Body of pancreas (tissue), 4 donors: Measurements from ENCODE around the gene CTNND2. TPM values are rescaled to one million over a fixed set of nuclear protein-coding genes. Genes with fewer than 3 reads are reported as not detected.
"Not testable (repeated sequence)": the region's sequence is repeated elsewhere in the genome, so short reads cannot be mapped to it uniquely, and the experiment has no call there.

ENCODE experiments used
- ATAC-seq: fragments of 150-250 bp; one replicate; pipeline ENCODE4 v1.9.1; 2016
- DNase-seq, 4 donors: peaks; one replicate each; pipeline ENCODE4 v3.0.0-alpha.2; 2019
- H3K27ac ChIP-seq, 4 donors: fragments of 200-600 bp; sonication (generic); 1 replicate in 3 of 4; 2 replicates in 1 of 4; pipeline versions ENCODE4 v1.5.1 to v1.6.1; 2016 to 2019; ENCODE audit warnings: mild to moderate bottlenecking in 1 of 4, mixed read lengths in 1 of 4, moderate library complexity in 1 of 4
- H3K27me3 ChIP-seq, 2 donors: fragments of 200-600 bp; sonication (generic); one replicate each; pipeline ENCODE4 v1.6.0; 2016; ENCODE audit warnings: mild to moderate bottlenecking in 1 of 2
- H3K36me3 ChIP-seq, 2 donors: fragments of 200-600 bp; sonication (generic); replicated peaks in 1 of 2; 2 replicates each; pipeline ENCODE4 v1.5.1; 2016; ENCODE audit warnings: low read depth in 2 of 2; ENCODE audit not compliant: insufficient read depth in 1 of 2
- H3K4me1 ChIP-seq: fragments of 200-600 bp; sonication (generic); one replicate; pipeline ENCODE4 v1.6.0; 2016
- H3K4me3 ChIP-seq, 2 donors: fragments of 200-600 bp; sonication (generic); 1 replicate in 1 of 2; 2 replicates in 1 of 2; pipeline ENCODE4 v1.5.1; 2016 to 2019
- H3K9me3 ChIP-seq, 3 donors: fragments of 200-600 bp; sonication (generic); 1 replicate in 2 of 3; 2 replicates in 1 of 3; pipeline ENCODE4 v1.5.1; 2016
- POLR2A ChIP-seq, 3 donors: fragments of 450-650 bp; IDR thresholded peaks; one replicate each; pipeline ENCODE4 v1.6.1; 2016; ENCODE audit warnings: antibody characterized with exemption in 3 of 3, mild to moderate bottlenecking in 2 of 3
- WGBS, 2 donors: methylation state at CpG; one replicate each; pipeline ENCODE4 v1.1.5; 2017; 5-methylcytosine and 5-hydroxymethylcytosine counted together
- intact Hi-C: fragments of 100-400 bp; cut with DNase I; formaldehyde crosslinking; loops from one replicate; pipeline ENCODE4 v1.15.1; 2023
- total RNA-seq, 2 donors: library from RNA; depleted of rRNA; stranded (reverse); fragments of >200 nt; gene quantifications; one replicate each; pipeline ENCODE4 v1.1.0, GENCODE V29; 2016
- TF ChIP-seq, protein P1 (sequence below), 7 experiments: fragments of 450-650 bp in 4 of 7; fragments of 200-600 bp in 3 of 7; sonication (generic) in 3 of 7; IDR thresholded peaks; one replicate each; pipeline ENCODE4 v1.5.1; 2016 to 2019; ENCODE audit warnings: antibody characterized with exemption in 7 of 7

Gene CTNND2
- total RNA-seq, 2 donors from 2014 or later = 21.0 to 82.4 TPM

DNA sequence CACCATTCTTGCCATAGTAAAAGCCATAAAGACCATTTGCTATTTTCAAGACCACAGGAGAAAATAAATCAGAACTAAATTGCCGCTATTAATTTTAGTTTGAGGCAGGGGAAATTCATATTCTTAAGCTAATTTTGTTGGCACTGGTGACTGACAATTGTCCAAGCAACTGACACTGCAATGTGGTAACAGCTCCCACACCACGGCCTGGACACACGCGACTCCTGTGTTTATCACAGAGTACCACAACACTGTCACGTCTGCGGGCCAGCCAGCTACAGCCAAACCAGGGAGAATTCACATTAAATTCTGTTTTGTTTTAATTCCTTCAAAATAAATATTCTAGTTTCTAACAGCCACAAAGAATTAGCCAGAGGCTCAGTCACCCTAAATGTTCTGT, 481.9 kb downstream of the CTNND2 start:
- no peaks in the 10 kb centered on the region for H3K27me3 ChIP-seq
- intact Hi-C loops = no loop called here

DNA sequence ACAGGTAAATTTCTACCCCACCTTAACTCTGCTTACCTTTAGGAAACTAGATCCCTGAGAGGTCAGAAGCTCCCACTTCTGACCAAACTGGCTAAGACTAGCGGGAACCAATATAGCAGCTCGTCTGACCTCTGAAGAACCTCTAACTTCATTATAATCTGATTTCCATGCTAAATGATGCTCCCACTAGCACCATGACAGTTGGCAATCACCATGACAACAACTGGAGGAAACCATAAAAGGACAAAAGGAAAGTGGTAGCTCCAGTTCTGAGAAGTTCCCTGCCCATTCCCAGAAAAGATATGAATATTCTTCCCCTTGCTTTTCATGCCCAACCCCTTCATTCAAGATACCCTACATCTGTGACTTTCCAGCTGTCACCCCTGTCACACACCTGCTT, 483.3 kb downstream of the CTNND2 start:
- intact Hi-C loops = no loop called here
- no peak overlapping the region for H3K27ac ChIP-seq

More for the DNA sequence above, 481.9 kb downstream of the CTNND2 start:
- ATAC-seq (no peak), DNase-seq (no peak)
- no peaks in the 10 kb centered on the region for H3K4me1 ChIP-seq
- no peaks in the 10 kb centered on the region for H3K36me3 ChIP-seq
- no peak overlapping the region for H3K27ac ChIP-seq
- 80 to 85% methylated on average over 6 of the region's 6 CpGs for WGBS, 2 donors
- no peak overlapping the region for H3K4me3 ChIP-seq
- no peaks in the 10 kb centered on the region for H3K9me3 ChIP-seq
- TF ChIP-seq POLR2A (IDR thresholded peaks at IDR 0.05) = no peak
- TF ChIP-seq, protein P1, sequence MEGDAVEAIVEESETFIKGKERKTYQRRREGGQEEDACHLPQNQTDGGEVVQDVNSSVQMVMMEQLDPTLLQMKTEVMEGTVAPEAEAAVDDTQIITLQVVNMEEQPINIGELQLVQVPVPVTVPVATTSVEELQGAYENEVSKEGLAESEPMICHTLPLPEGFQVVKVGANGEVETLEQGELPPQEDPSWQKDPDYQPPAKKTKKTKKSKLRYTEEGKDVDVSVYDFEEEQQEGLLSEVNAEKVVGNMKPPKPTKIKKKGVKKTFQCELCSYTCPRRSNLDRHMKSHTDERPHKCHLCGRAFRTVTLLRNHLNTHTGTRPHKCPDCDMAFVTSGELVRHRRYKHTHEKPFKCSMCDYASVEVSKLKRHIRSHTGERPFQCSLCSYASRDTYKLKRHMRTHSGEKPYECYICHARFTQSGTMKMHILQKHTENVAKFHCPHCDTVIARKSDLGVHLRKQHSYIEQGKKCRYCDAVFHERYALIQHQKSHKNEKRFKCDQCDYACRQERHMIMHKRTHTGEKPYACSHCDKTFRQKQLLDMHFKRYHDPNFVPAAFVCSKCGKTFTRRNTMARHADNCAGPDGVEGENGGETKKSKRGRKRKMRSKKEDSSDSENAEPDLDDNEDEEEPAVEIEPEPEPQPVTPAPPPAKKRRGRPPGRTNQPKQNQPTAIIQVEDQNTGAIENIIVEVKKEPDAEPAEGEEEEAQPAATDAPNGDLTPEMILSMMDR (IDR thresholded peaks at IDR 0.05) = no peak

GRCh38 chr5:11415751-11416150, 488.5 kb downstream of the CTNND2 start:
- no peak for TF ChIP-seq POLR2A (IDR thresholded peaks at IDR 0.05)
- TF ChIP-seq, protein P1 (IDR thresholded peaks at IDR 0.05) = no peak
- Histone ChIP-seq H3K9me3 (no peaks in the 10 kb centered on the region), H3K36me3 (no peaks in the 10 kb centered on the region), H3K4me3 (no peak overlapping the region), H3K4me1 (no peaks in the 10 kb centered on the region), H3K27ac (no peak overlapping the region), H3K27me3 (no peaks in the 10 kb centered on the region)
- WGBS, 2 donors = 49 to 55% methylated on average over 3 of the region's 3 CpGs
- intact Hi-C loops = no loop called here
- ATAC-seq (no peak), DNase-seq (no peak)

More for the DNA sequence above, 483.3 kb downstream of the CTNND2 start:
- Histone ChIP-seq H3K27me3 (no peaks in the 10 kb centered on the region), H3K9me3 (no peaks in the 10 kb centered on the region), H3K4me3 (no peak overlapping the region), H3K36me3 (no peaks in the 10 kb centered on the region), H3K4me1 (no peaks in the 10 kb centered on the region)
- WGBS, 2 donors = 92 to 94% methylated on average over 2 of the region's 2 CpGs
- DNase-seq (no peak), ATAC-seq (no peak)
- no peak for TF ChIP-seq POLR2A (IDR thresholded peaks at IDR 0.05)
- TF ChIP-seq, protein P1 (IDR thresholded peaks at IDR 0.05) = no peak

DNA sequence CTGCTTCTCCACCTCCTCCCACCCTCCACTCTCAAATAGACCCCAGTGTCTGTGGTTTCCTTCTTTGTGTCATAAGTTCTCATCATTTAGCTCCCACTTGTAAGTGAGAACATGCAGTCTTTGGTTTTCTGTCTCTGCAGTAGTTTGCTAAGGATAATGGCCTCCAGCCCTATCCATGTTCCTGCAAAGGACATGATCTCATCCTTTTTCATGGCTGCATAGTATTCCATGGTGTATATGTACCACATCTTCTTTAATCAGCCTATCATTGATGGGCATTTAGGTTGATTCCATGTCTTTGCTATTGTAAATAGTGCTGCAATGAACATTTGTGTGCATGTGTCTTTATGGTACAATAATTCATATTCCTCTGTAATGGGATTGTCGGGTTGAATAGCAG, 489.5 kb downstream of the CTNND2 start:
- H3K27ac ChIP-seq, H3K4me3 ChIP-seq, H3K9me3 ChIP-seq, intact Hi-C loops, DNase-seq, H3K36me3 ChIP-seq, H3K4me1 ChIP-seq, ATAC-seq, H3K27me3 ChIP-seq: not testable (repeated sequence)
- WGBS, 2 donors = 96 to 100% methylated on average over 1 of the region's 1 CpG

GRCh38 chr5:11411621-11412020, 492.6 kb downstream of the CTNND2 start:
- ATAC-seq (no peak), DNase-seq (no peak)
- no peaks in the 10 kb centered on the region for H3K9me3 ChIP-seq
- H3K27me3 ChIP-seq = no peaks in the 10 kb centered on the region
- no peaks in the 10 kb centered on the region for H3K36me3 ChIP-seq
- H3K4me3 ChIP-seq = no peak overlapping the region
- H3K27ac ChIP-seq = no peak overlapping the region
- no peaks in the 10 kb centered on the region for H3K4me1 ChIP-seq
- 96 to 99% methylated on average over 2 of the region's 2 CpGs for WGBS, 2 donors
- intact Hi-C loops = no loop called here
- TF ChIP-seq, protein P1 (IDR thresholded peaks at IDR 0.05) = no peak
- no peak for TF ChIP-seq POLR2A (IDR thresholded peaks at IDR 0.05)
